Measurements from ENCODE around the gene TTLL9.

The TTLL9 gene

GRCh38 chr20:31903627-31904386, 33.4 kb downstream of the TTLL9 start:
- no peak overlapping the region for H3K4me3 ChIP-seq (ENCODE audit: low read depth, low read length)
- TF ChIP-seq CTCF (IDR thresholded peaks at IDR 0.05; ENCODE audit: low read depth, low read length, missing control alignments), result no peak
- DNase-seq (ENCODE audit: low read depth), result no peak

GRCh38 chr20:31906001-31906400, 35.6 kb downstream of the TTLL9 start:
- DNase-seq (ENCODE audit: low read depth), result no peak
- H3K4me3 ChIP-seq (ENCODE audit: low read depth, low read length), result no peak overlapping the region
- TF ChIP-seq CTCF (IDR thresholded peaks at IDR 0.05; ENCODE audit: low read depth, low read length, missing control alignments), result no peak

- no peak for DNase-seq (ENCODE audit: low read depth)
- no peak for TF ChIP-seq CTCF (IDR thresholded peaks at IDR 0.05; ENCODE audit: low read depth, low read length, missing control alignments)
- no peak overlapping the region for H3K4me3 ChIP-seq (ENCODE audit: low read depth, low read length)
Observed at GRCh38 chr20:31907046-31907445, 36.6 kb downstream of the TTLL9 start.

- no peak for DNase-seq (ENCODE audit: low read depth)
- H3K4me3 ChIP-seq (ENCODE audit: low read depth, low read length), result no peak overlapping the region
- no peak for TF ChIP-seq CTCF (IDR thresholded peaks at IDR 0.05; ENCODE audit: low read depth, low read length, missing control alignments)
Observed at GRCh38 chr20:31908016-31908415, 37.6 kb downstream of the TTLL9 start.

GRCh38 chr20:31908424-31908823, 38.0 kb downstream of the TTLL9 start:
- no peak overlapping the region for H3K4me3 ChIP-seq (ENCODE audit: low read depth, low read length)
- DNase-seq (ENCODE audit: low read depth), result no peak
- no peak for TF ChIP-seq CTCF (IDR thresholded peaks at IDR 0.05; ENCODE audit: low read depth, low read length, missing control alignments)

- no peak for TF ChIP-seq CTCF (IDR thresholded peaks at IDR 0.05; ENCODE audit: low read depth, low read length, missing control alignments)
- no peak for DNase-seq (ENCODE audit: low read depth)
- H3K4me3 ChIP-seq (ENCODE audit: low read depth, low read length), result no peak overlapping the region
Observed at GRCh38 chr20:31909253-31910070, 39.0 kb downstream of the TTLL9 start.

Data from GM12864 (cell line).